Stomach (tissue), 9 donors: ENCODE results near the gene ASB8. TPM values are rescaled to one million over a fixed set of nuclear protein-coding genes. Genes with fewer than 3 reads are reported as not detected.
A peak's percentile ranks its signal among the peaks of the same experiment; 100 is the strongest.
"Not testable (repeated sequence)": the region's sequence is repeated elsewhere in the genome, so short reads cannot be mapped to it uniquely, and the experiment has no call there.

Source experiments
- DNase-seq, 2 donors: peaks; one replicate each; pipeline versions ENCODE4 v3.0.0 to v3.0.0-alpha.2; 2013 to 2019
- H3K27ac ChIP-seq, 5 donors: fragments of 200-600 bp in 4 of 5; sonication (generic) in 4 of 5; one replicate each; pipeline ENCODE4 v1.5.1; 2013 to 2019; ENCODE audit warnings: mild to moderate bottlenecking in 1 of 5, moderate library complexity in 1 of 5
- H3K27me3 ChIP-seq, 3 donors: fragments of 200-600 bp; sonication (generic); one replicate each; pipeline ENCODE4 v1.5.1; 2017 to 2019; ENCODE audit warnings: mixed run types in 1 of 3
- H3K36me3 ChIP-seq, 4 donors: fragments of 200-600 bp; sonication (generic); 1 replicate in 3 of 4; 2 replicates in 1 of 4; pipeline ENCODE4 v1.5.1; 2016 to 2019
- H3K4me1 ChIP-seq, 4 donors: fragments of 200-600 bp; sonication (generic); one replicate each; pipeline ENCODE4 v1.5.1; 2016 to 2019
- H3K4me3 ChIP-seq, 4 donors: fragments of 200-600 bp; sonication (generic) in 3 of 4; one replicate each; pipeline ENCODE4 v1.5.1; 2016 to 2019; ENCODE audit warnings: mild to moderate bottlenecking in 1 of 4
- H3K9me3 ChIP-seq, 4 donors: fragments of 200-600 bp; sonication (generic); one replicate each; pipeline ENCODE4 v1.5.1; 2016 to 2019
- EP300 ChIP-seq: sonication (generic); formaldehyde crosslinking; IDR thresholded peaks from one replicate; pipeline ENCODE4 v1.6.1; 2017; ENCODE audit warnings: antibody characterized with exemption
- POLR2A ChIP-seq, 4 donors: fragments of 450-650 bp; IDR thresholded peaks; one replicate each; pipeline ENCODE4 v1.6.1; 2016; ENCODE audit warnings: antibody characterized with exemption in 4 of 4, control low read depth in 2 of 4, mild to moderate bottlenecking in 1 of 4, moderate library complexity in 1 of 4
- POLR2AphosphoS5 ChIP-seq, 3 donors: sonication (generic); formaldehyde crosslinking; IDR thresholded peaks; one replicate each; pipeline ENCODE4 v1.6.1; 2016; ENCODE audit warnings: antibody characterized with exemption in 3 of 3
- WGBS, 5 donors: extraction: QIAGEN DNeasy Blood & Tissue Kit in 3 of 5; methylation state at CpG; one replicate each; pipeline versions ENCODE4 v1.1.5 to v1.1.7; 2013 to 2018; 5-methylcytosine and 5-hydroxymethylcytosine counted together
- intact Hi-C: fragments of 100-400 bp; cut with DNase I; formaldehyde crosslinking; loops from one replicate; pipeline ENCODE4 v1.15.1; 2023; ENCODE audit warnings: low total_unique reads
- polyA plus RNA-seq, 3 donors: library from polyadenylated mRNA; stranded (reverse); fragments of 200-250 nt; gene quantifications; one replicate each; pipeline ENCODE4 v1.2.3, GENCODE V29; 2013
- total RNA-seq, 5 donors: library from RNA; depleted of rRNA; stranded (reverse); fragments of >200 nt; gene quantifications; one replicate each; pipeline versions ENCODE4 v1.1.0 to v1.2.3, GENCODE V29; 2014 to 2016
- TF ChIP-seq, protein P1 (sequence below), 7 experiments: fragments of 450-650 bp in 4 of 7; fragments of 200-600 bp in 3 of 7; sonication (generic) in 3 of 7; IDR thresholded peaks; one replicate each; pipeline ENCODE4 v1.5.1; 2016 to 2019; ENCODE audit warnings: antibody characterized with exemption in 7 of 7, control low read depth in 2 of 7, mild to moderate bottlenecking in 1 of 7
- donor health status: healthy with polysubstance abuse.
- donor health status: Bipolar disorder and iron deficiency.
- donor health status: healthy.

ASB8 gene
- total and polyA plus RNA-seq, 8 donors: 4.3 to 47.2 (median 17.5) TPM

DNA sequence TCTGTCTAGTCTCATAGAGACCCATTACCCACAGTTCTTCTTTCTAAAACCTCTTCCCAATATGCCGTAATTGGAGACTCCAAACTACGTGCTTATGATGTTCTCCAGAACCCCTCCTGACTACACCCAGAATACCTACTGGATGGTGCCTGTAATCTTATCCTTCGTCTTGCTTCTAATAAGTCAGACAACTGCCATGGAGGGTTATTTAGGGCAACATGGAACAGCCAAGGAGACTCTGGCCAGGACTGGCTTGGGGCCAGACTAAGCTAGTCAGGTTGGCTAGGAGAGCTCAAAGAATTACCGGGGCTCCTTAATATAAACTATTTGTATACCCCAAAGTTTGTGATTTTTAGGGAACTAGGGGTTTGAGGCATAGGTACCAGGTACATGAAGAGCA is 31.3 kb downstream of the ASB8 start:
- intact Hi-C loops: no loop called here
- TF ChIP-seq POLR2A (IDR thresholded peaks at IDR 0.05): no peak
- no peak for TF ChIP-seq POLR2AphosphoS5 (IDR thresholded peaks at IDR 0.05)
- TF ChIP-seq EP300: no peak
- TF ChIP-seq, protein P1, sequence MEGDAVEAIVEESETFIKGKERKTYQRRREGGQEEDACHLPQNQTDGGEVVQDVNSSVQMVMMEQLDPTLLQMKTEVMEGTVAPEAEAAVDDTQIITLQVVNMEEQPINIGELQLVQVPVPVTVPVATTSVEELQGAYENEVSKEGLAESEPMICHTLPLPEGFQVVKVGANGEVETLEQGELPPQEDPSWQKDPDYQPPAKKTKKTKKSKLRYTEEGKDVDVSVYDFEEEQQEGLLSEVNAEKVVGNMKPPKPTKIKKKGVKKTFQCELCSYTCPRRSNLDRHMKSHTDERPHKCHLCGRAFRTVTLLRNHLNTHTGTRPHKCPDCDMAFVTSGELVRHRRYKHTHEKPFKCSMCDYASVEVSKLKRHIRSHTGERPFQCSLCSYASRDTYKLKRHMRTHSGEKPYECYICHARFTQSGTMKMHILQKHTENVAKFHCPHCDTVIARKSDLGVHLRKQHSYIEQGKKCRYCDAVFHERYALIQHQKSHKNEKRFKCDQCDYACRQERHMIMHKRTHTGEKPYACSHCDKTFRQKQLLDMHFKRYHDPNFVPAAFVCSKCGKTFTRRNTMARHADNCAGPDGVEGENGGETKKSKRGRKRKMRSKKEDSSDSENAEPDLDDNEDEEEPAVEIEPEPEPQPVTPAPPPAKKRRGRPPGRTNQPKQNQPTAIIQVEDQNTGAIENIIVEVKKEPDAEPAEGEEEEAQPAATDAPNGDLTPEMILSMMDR (IDR thresholded peaks at IDR 0.05): no peak
- peak overlapping the region in 1 of 5 donors; percentile 34 for H3K27ac ChIP-seq
- peaks cover 0 to 6% (median 0%) of the 10 kb centered on the region in 4 donors for H3K4me1 ChIP-seq
- H3K36me3 ChIP-seq: peaks cover 4 to 69% (median 58%) of the 10 kb centered on the region in 4 donors
- no peak for DNase-seq
- no peaks in the 10 kb centered on the region for H3K9me3 ChIP-seq
- H3K4me3 ChIP-seq: no peak overlapping the region
- WGBS, 5 donors: 73 to 92% (median 87%) methylated on average over 4 of the region's 4 CpGs
- H3K27me3 ChIP-seq: no peaks in the 10 kb centered on the region

DNA sequence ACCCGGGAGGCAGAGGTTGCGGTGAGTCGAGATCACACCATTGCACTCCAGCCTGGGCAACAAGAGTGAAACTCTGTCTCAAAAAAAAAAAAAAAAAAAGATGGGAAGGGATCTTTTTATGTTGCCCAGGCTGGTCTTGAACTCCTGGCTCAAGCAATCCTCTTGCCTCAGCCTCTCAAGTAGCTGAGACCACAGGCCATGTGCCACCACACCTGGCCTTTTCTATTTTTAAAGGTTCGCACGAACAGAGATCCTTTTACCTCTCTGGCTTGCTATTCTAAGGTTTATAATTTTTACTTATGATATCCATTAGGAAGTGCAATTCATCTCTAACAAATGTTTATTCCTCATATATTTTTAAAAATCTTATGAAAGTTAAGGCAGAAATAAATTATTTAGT is 31.8 kb downstream of the ASB8 start:
- H3K4me1 ChIP-seq: peaks cover 0 to 10% (median 0%) of the 10 kb centered on the region in 4 donors
- H3K27me3 ChIP-seq, intact Hi-C loops, H3K4me3 ChIP-seq, DNase-seq, H3K9me3 ChIP-seq: not testable (repeated sequence)
- 89 to 99% (median 97%) methylated on average over 2 to 5 of the region's 5 CpGs for WGBS, 5 donors
- peak overlapping the region in 1 of 5 donors; percentile 53 for H3K27ac ChIP-seq
- H3K36me3 ChIP-seq: peaks cover 4 to 65% (median 53%) of the 10 kb centered on the region in 4 donors

DNA sequence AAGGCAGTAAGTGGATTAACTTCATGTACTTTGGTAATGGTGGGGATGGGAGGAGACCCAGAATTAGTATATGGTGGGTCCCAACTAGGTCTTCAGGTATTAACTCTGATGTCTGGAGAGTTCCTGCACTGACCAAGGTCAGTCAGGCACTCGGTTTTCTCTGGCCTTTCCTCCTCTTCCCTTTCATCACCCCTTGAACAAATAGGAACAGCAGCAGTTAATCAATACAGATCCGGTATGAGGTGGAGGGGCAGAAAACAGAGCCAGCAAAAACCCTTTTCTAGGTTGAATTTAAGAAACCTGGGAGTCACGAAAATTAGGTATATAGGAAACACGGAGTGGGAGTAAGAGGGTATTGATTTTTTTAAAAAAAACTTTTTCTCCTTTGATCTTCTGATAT is 34.1 kb downstream of the ASB8 start:
- Histone ChIP-seq H3K9me3 (no peaks in the 10 kb centered on the region), H3K4me3 (no peak overlapping the region), H3K36me3 (peaks cover 4 to 51% (median 39%) of the 10 kb centered on the region in 4 donors), H3K27ac (no peak overlapping the region), H3K27me3 (no peaks in the 10 kb centered on the region), H3K4me1 (peaks cover 4 to 30% (median 16%) of the 10 kb centered on the region in 4 donors)
- intact Hi-C loops: no loop called here
- 67 to 79% (median 77%) methylated on average over 4 of the region's 4 CpGs for WGBS, 5 donors
- no peak for DNase-seq
- TF ChIP-seq, protein P1 (IDR thresholded peaks at IDR 0.05): no peak
- no peak for TF ChIP-seq POLR2AphosphoS5 (IDR thresholded peaks at IDR 0.05)
- no peak for TF ChIP-seq POLR2A (IDR thresholded peaks at IDR 0.05)
- TF ChIP-seq EP300: no peak

DNA sequence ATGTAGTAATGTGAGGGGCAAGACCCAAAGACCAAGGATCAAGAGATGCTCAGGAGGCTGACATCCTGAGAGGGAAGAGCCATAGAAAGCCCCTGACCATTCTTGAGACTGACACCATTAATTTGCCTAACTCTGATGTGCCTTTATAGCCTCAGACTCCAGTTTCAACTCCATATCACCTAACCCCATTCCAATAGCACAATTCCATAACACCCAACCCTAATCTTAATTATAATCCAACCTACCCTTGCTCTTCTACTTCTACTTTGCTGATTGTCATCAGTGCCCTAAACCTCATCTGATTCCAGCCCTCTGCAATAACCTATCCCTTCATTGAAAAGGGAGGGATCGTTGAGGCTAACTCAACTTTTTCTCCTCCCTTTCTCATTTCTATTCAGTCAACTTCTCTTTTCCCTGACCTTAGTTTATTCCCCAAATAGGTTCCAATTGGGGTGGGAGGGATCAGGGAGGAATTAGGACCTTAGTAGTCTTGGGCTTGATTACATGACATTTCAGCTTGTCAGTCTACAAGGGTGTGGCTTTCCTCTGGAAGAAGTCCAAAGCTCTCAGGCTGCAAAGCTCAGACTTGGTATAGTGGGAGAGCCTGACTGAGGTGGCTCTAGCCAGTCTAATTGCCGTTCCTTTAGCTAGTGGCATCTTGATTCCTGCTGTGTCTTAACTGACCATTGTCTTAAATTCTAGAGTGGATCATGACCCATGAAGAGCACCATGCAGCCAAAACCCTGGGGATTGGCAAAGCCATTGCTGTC is 35.1 kb downstream of the ASB8 start:
- Histone ChIP-seq H3K36me3 (peaks cover 4 to 43% (median 32%) of the 10 kb centered on the region in 4 donors), H3K27ac (no peak overlapping the region), H3K4me1 (peaks cover 4 to 31% (median 16%) of the 10 kb centered on the region in 4 donors), H3K9me3 (no peaks in the 10 kb centered on the region), H3K4me3 (no peak overlapping the region), H3K27me3 (no peaks in the 10 kb centered on the region)
- 65 to 82% (median 67%) methylated on average over 2 of the region's 2 CpGs for WGBS, 5 donors
- DNase-seq: peak in 1 of 2 donors; percentile 31
- TF ChIP-seq POLR2A (IDR thresholded peaks at IDR 0.05): no peak
- no peak for TF ChIP-seq POLR2AphosphoS5 (IDR thresholded peaks at IDR 0.05)
- TF ChIP-seq, protein P1 (IDR thresholded peaks at IDR 0.05): no peak
- intact Hi-C loops: no loop called here

DNA sequence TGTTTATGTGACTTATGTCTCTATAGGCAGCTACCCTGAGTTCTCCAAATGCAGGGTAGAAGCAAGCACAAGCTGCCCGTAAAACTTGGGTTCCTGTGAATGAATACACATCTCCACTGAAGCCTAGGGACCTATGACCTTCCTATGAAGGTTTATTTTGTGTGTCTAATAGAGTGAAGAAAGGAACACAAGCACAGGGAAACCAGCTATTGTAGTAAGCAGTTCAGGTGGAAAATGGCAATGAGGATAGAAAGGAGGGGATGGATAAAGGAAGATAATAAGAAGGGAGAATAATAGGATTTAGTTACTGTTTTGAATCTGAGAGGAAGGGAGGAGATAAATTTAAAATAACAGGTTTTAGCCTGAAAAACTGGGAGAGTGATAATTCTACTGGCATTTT is 35.8 kb downstream of the ASB8 start:
- TF ChIP-seq EP300 (no peak), POLR2AphosphoS5 (IDR thresholded peaks at IDR 0.05) (no peak), POLR2A (IDR thresholded peaks at IDR 0.05) (no peak)
- TF ChIP-seq, protein P1 (IDR thresholded peaks at IDR 0.05): no peak
- intact Hi-C loops: no loop called here
- H3K27ac ChIP-seq: no peak overlapping the region
- H3K27me3 ChIP-seq: no peaks in the 10 kb centered on the region
- WGBS, 5 donors: 87 to 97% (median 93%) methylated on average over 1 of the region's 1 CpG
- H3K36me3 ChIP-seq: peaks cover 4 to 36% (median 28%) of the 10 kb centered on the region in 4 donors
- H3K4me3 ChIP-seq: no peak overlapping the region
- no peaks in the 10 kb centered on the region for H3K9me3 ChIP-seq
- H3K4me1 ChIP-seq: peaks cover 4 to 31% (median 16%) of the 10 kb centered on the region in 4 donors
- DNase-seq: no peak
